ENCODE measurements around the gene FAM110A. TPM values are rescaled to one million over a fixed set of nuclear protein-coding genes. Genes with fewer than 3 reads are reported as not detected.

The FAM110A gene
- total and polyA plus RNA-seq, 2 donors: 3.3 to 6.9 TPM

GRCh38 chr20:856361-856775 lies 22.9 kb downstream of the FAM110A start:
- no peak overlapping the region for H3K27ac ChIP-seq (ENCODE audit: low read depth)

GRCh38 chr20:858011-858410 lies 24.5 kb downstream of the FAM110A start:
- Histone ChIP-seq H3K36me3 (ENCODE audit: insufficient read depth) (no peaks in the 10 kb centered on the region), H3K27ac (ENCODE audit: low read depth) (no peak overlapping the region), H3K4me1 (ENCODE audit: insufficient read depth) (no peaks in the 10 kb centered on the region), H3K4me3 (ENCODE audit: low read depth, low read length) (no peak overlapping the region)
- DNase-seq (ENCODE audit: extremely low spot score): no peak
- WGBS: 84% methylated on average over 6 of the region's 6 CpGs

More at GRCh38 chr20:856361-856775, 22.9 kb downstream of the FAM110A start:
- 68% methylated on average over 12 of the region's 12 CpGs for WGBS
- no peaks in the 10 kb centered on the region for H3K36me3 ChIP-seq (ENCODE audit: insufficient read depth)
- DNase-seq (ENCODE audit: extremely low spot score): no peak
- H3K4me1 ChIP-seq (ENCODE audit: insufficient read depth): no peaks in the 10 kb centered on the region
- H3K4me3 ChIP-seq (ENCODE audit: low read depth, low read length): no peak overlapping the region

GRCh38 chr20:859751-860231 lies 26.3 kb downstream of the FAM110A start:
- H3K36me3 ChIP-seq (ENCODE audit: insufficient read depth): no peaks in the 10 kb centered on the region
- no peaks in the 10 kb centered on the region for H3K4me1 ChIP-seq (ENCODE audit: insufficient read depth)
- 48% methylated on average over 3 of the region's 3 CpGs for WGBS
- no peak overlapping the region for H3K27ac ChIP-seq (ENCODE audit: low read depth)
- no peak overlapping the region for H3K4me3 ChIP-seq (ENCODE audit: low read depth, low read length)
- no peak for DNase-seq (ENCODE audit: extremely low spot score)

GRCh38 chr20:860891-861290 lies 27.4 kb downstream of the FAM110A start:
- Histone ChIP-seq H3K27ac (ENCODE audit: low read depth) (no peak overlapping the region), H3K4me3 (ENCODE audit: low read depth, low read length) (no peak overlapping the region), H3K36me3 (ENCODE audit: insufficient read depth) (no peaks in the 10 kb centered on the region), H3K4me1 (ENCODE audit: insufficient read depth) (no peaks in the 10 kb centered on the region)
- WGBS: 84% methylated on average over 2 of the region's 2 CpGs
- no peak for DNase-seq (ENCODE audit: extremely low spot score)

- DNase-seq (ENCODE audit: extremely low spot score): no peak
- Histone ChIP-seq H3K4me3 (ENCODE audit: low read depth, low read length) (no peak overlapping the region), H3K36me3 (ENCODE audit: insufficient read depth) (no peaks in the 10 kb centered on the region), H3K4me1 (ENCODE audit: insufficient read depth) (no peaks in the 10 kb centered on the region), H3K27ac (ENCODE audit: low read depth) (no peak overlapping the region)
- WGBS: 98% methylated on average over 1 of the region's 1 CpG
Measured at GRCh38 chr20:865440-865839, 31.9 kb downstream of the FAM110A start.

GRCh38 chr20:868279-868678 lies 34.8 kb downstream of the FAM110A start:
- Histone ChIP-seq H3K4me1 (ENCODE audit: insufficient read depth) (no peaks in the 10 kb centered on the region), H3K36me3 (ENCODE audit: insufficient read depth) (no peaks in the 10 kb centered on the region), H3K4me3 (ENCODE audit: low read depth, low read length) (no peak overlapping the region), H3K27ac (ENCODE audit: low read depth) (no peak overlapping the region)
- 86% methylated on average over 9 of the region's 9 CpGs for WGBS
- DNase-seq (ENCODE audit: extremely low spot score): no peak

- no peak for DNase-seq (ENCODE audit: extremely low spot score)
- Histone ChIP-seq H3K36me3 (ENCODE audit: insufficient read depth) (no peaks in the 10 kb centered on the region), H3K27ac (ENCODE audit: low read depth) (no peak overlapping the region), H3K4me3 (ENCODE audit: low read depth, low read length) (no peak overlapping the region), H3K4me1 (ENCODE audit: insufficient read depth) (no peaks in the 10 kb centered on the region)
- 54% methylated on average over 5 of the region's 5 CpGs for WGBS
Measured at GRCh38 chr20:869606-870005, 36.1 kb downstream of the FAM110A start.

GRCh38 chr20:870758-871157 lies 37.2 kb downstream of the FAM110A start:
- 81% methylated on average over 3 of the region's 3 CpGs for WGBS
- no peaks in the 10 kb centered on the region for H3K4me1 ChIP-seq (ENCODE audit: insufficient read depth)
- no peak for DNase-seq (ENCODE audit: extremely low spot score)

GRCh38 chr20:871436-871835 lies 37.9 kb downstream of the FAM110A start:
- H3K4me3 ChIP-seq (ENCODE audit: low read depth, low read length): no peak overlapping the region
- H3K4me1 ChIP-seq (ENCODE audit: insufficient read depth): no peaks in the 10 kb centered on the region
- no peaks in the 10 kb centered on the region for H3K36me3 ChIP-seq (ENCODE audit: insufficient read depth)
- H3K27ac ChIP-seq (ENCODE audit: low read depth): no peak overlapping the region
- DNase-seq (ENCODE audit: extremely low spot score): no peak

More at GRCh38 chr20:870758-871157, 37.2 kb downstream of the FAM110A start:
- H3K36me3 ChIP-seq (ENCODE audit: insufficient read depth): no peaks in the 10 kb centered on the region
- no peak overlapping the region for H3K27ac ChIP-seq (ENCODE audit: low read depth)
- H3K4me3 ChIP-seq (ENCODE audit: low read depth, low read length): no peak overlapping the region

GRCh38 chr20:871948-872347 lies 38.4 kb downstream of the FAM110A start:
- Histone ChIP-seq H3K4me3 (ENCODE audit: low read depth, low read length) (no peak overlapping the region), H3K27ac (ENCODE audit: low read depth) (no peak overlapping the region), H3K4me1 (ENCODE audit: insufficient read depth) (no peaks in the 10 kb centered on the region), H3K36me3 (ENCODE audit: insufficient read depth) (no peaks in the 10 kb centered on the region)
- 48% methylated on average over 2 of the region's 2 CpGs for WGBS
- DNase-seq (ENCODE audit: extremely low spot score): no peak

GRCh38 chr20:872855-873520 lies 39.5 kb downstream of the FAM110A start:
- DNase-seq (ENCODE audit: extremely low spot score): no peak
- Histone ChIP-seq H3K4me1 (ENCODE audit: insufficient read depth) (no peaks in the 10 kb centered on the region), H3K36me3 (ENCODE audit: insufficient read depth) (no peaks in the 10 kb centered on the region), H3K4me3 (ENCODE audit: low read depth, low read length) (no peak overlapping the region), H3K27ac (ENCODE audit: low read depth) (no peak overlapping the region)
- WGBS: 61% methylated on average over 20 of the region's 20 CpGs

- Histone ChIP-seq H3K27ac (ENCODE audit: low read depth) (no peak overlapping the region), H3K4me3 (ENCODE audit: low read depth, low read length) (no peak overlapping the region), H3K4me1 (ENCODE audit: insufficient read depth) (no peaks in the 10 kb centered on the region), H3K36me3 (ENCODE audit: insufficient read depth) (no peaks in the 10 kb centered on the region)
- 79% methylated on average over 10 of the region's 10 CpGs for WGBS
- no peak for DNase-seq (ENCODE audit: extremely low spot score)
Measured at GRCh38 chr20:873875-874607, 40.5 kb downstream of the FAM110A start.

- Histone ChIP-seq H3K4me1 (ENCODE audit: insufficient read depth) (no peaks in the 10 kb centered on the region), H3K36me3 (ENCODE audit: insufficient read depth) (no peaks in the 10 kb centered on the region), H3K4me3 (ENCODE audit: low read depth, low read length) (no peak overlapping the region), H3K27ac (ENCODE audit: low read depth) (no peak overlapping the region)
- DNase-seq (ENCODE audit: extremely low spot score): no peak
- WGBS: 81% methylated on average over 4 of the region's 4 CpGs
Measured at GRCh38 chr20:875115-875514, 41.6 kb downstream of the FAM110A start.

GRCh38 chr20:877814-878213 lies 44.3 kb downstream of the FAM110A start:
- no peak overlapping the region for H3K27ac ChIP-seq (ENCODE audit: low read depth)
- no peak overlapping the region for H3K4me3 ChIP-seq (ENCODE audit: low read depth, low read length)
- no peaks in the 10 kb centered on the region for H3K4me1 ChIP-seq (ENCODE audit: insufficient read depth)
- no peak for DNase-seq (ENCODE audit: extremely low spot score)
- H3K36me3 ChIP-seq (ENCODE audit: insufficient read depth): no peaks in the 10 kb centered on the region
- 79% methylated on average over 7 of the region's 7 CpGs for WGBS

Measured in urinary bladder (tissue), 4 donors.